ENCODE measurements around the gene CNOT4. TPM values are rescaled to one million over a fixed set of nuclear protein-coding genes. Genes with fewer than 3 reads are reported as not detected.

CNOT4 gene
- total RNA-seq, 2 experiments from 2014 or later: 22.1 to 23.3 TPM

DNA sequence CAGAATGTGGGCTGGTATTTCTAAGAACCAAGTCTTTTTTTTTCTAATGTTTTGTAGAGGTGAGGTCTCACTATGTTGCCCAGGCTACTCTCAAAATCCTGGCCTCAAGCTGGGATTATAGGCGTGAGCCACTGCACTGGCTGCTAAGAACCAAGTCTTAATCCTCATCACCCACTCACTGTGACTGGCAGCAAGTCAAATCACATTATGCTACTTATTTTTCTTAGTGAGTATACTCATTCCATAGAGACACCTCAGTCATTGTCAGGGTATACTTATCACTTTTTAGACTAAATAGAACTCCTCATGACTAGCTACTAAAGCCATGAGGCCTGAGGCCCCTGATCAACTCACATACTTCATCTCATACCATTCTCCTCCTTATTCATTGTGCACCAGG, 160.2 kb downstream of the CNOT4 start:
- no peak for ATAC-seq
- no peaks in the 10 kb centered on the region for H3K4me1 Mint-ChIP-seq (ENCODE audit: low read depth)
- ChIA-PET CTCF (no interaction called here), POLR2A (no interaction called here)
- no peak overlapping the region for H3K27ac Mint-ChIP-seq
- no peaks in the 10 kb centered on the region for H3K36me3 Mint-ChIP-seq (ENCODE audit: low read depth)
- peaks cover 8% of the 10 kb centered on the region for H3K27me3 Mint-ChIP-seq (ENCODE audit: low read depth)
- H3K4me3 Mint-ChIP-seq: no peak overlapping the region
- H3K9me3 Mint-ChIP-seq (ENCODE audit: insufficient read depth): no peaks in the 10 kb centered on the region
- no peak for DNase-seq

DNA sequence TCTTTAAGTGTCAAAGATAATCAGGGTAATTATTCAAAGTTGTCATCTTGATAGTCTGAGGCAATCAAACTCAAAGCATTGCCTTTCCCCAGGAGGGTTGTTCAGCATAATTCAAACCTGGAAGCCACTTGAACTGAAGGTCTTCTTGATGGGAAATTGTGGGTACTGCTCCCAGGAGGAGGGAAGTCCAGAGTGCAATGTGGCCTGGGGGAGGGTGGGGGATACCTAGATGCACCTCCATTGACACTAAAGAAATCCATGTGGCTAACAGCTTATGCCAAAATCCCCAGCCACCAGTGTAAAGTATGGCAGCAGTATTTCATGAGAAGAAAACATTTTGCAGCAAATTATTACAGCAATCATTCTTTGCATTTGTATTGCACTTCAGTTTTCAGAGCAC, 161.4 kb downstream of the CNOT4 start:
- ChIA-PET CTCF (no interaction called here), POLR2A (no interaction called here)
- DNase-seq (no peak), ATAC-seq (no peak)
- no peak overlapping the region for H3K4me3 Mint-ChIP-seq
- H3K36me3 Mint-ChIP-seq (ENCODE audit: low read depth): no peaks in the 10 kb centered on the region
- no peaks in the 10 kb centered on the region for H3K4me1 Mint-ChIP-seq (ENCODE audit: low read depth)
- H3K27ac Mint-ChIP-seq: no peak overlapping the region
- H3K9me3 Mint-ChIP-seq (ENCODE audit: insufficient read depth): no peaks in the 10 kb centered on the region
- H3K27me3 Mint-ChIP-seq (ENCODE audit: low read depth): peaks cover 4% of the 10 kb centered on the region

DNA sequence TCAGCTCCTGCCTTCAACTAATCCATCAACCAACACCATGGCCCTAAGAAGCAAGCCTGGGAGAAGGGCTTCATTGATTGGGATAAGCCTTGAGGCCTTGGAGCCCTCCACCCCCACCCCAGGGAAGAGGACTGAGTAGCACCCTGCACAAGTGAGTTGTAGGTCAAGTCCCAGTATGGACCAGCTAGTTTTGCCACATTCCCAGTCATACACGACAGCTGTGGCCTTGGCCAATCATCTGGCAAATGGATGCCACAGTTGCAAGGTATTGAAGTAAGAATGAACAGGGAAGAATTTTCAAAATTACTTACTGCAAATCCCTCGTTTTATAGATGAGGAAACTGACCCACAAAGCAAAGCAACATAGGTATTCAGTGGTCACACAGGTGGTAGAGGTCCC, 166.5 kb downstream of the CNOT4 start:
- no peak overlapping the region for H3K4me3 Mint-ChIP-seq
- peaks cover 4% of the 10 kb centered on the region for H3K27me3 Mint-ChIP-seq (ENCODE audit: low read depth)
- CTCF ChIA-PET: no interaction called here
- H3K27ac Mint-ChIP-seq: no peak overlapping the region
- H3K36me3 Mint-ChIP-seq (ENCODE audit: low read depth): no peaks in the 10 kb centered on the region
- H3K4me1 Mint-ChIP-seq (ENCODE audit: low read depth): no peaks in the 10 kb centered on the region
- no peak for DNase-seq
- H3K9me3 Mint-ChIP-seq (ENCODE audit: insufficient read depth): no peaks in the 10 kb centered on the region
- POLR2A ChIA-PET: no interaction called here
- no peak for ATAC-seq

DNA sequence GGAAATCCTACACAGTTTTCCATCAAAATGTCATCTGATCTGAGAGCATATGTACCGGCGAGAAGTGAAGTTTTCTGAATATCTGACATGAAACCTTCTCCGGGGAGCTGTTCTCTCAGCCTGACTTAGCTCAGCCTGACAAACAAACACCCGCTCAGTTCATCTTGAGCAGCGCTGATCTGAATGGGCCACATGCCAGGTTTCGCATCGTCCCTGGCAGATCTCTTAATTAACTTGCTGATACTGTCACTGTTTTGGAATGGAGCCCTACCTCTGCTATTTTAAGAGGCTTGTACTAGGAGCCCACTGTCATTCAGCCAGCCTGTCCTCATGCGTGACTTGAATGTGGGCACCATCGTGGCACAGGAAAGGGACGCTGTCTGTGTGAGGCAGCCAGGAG, 167.0 kb downstream of the CNOT4 start:
- ATAC-seq (no peak), DNase-seq (no peak)
- CTCF ChIA-PET: no interaction called here
- H3K27ac Mint-ChIP-seq: no peak overlapping the region
- POLR2A ChIA-PET: no interaction called here
- H3K36me3 Mint-ChIP-seq (ENCODE audit: low read depth): no peaks in the 10 kb centered on the region
- H3K27me3 Mint-ChIP-seq (ENCODE audit: low read depth): peaks cover 4% of the 10 kb centered on the region
- H3K4me3 Mint-ChIP-seq: no peak overlapping the region
- no peaks in the 10 kb centered on the region for H3K4me1 Mint-ChIP-seq (ENCODE audit: low read depth)
- no peaks in the 10 kb centered on the region for H3K9me3 Mint-ChIP-seq (ENCODE audit: insufficient read depth)

DNA sequence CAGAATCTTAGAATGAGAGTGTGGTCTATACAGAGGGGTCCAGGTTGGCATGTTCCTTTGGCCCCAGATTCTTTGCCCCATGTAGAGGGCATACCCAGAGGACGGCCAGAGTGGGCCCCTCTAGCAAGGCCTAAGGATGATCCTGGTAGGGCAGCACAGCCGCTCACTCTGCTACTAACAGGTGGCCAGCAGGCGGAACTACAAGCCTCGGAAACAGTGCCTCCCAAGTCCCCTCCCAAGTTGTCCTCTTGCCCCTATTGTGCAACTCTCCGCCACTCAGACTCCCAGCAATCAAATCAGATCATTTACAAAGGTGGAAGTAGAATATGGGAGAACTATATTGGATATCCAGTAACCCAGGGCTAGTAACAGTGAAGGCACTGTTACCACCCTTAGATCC, 168.9 kb downstream of the CNOT4 start:
- no peak for DNase-seq
- Mint-ChIP-seq H3K27ac (no peak overlapping the region), H3K36me3 (ENCODE audit: low read depth) (no peaks in the 10 kb centered on the region), H3K27me3 (ENCODE audit: low read depth) (peaks cover 4% of the 10 kb centered on the region), H3K4me3 (no peak overlapping the region), H3K9me3 (ENCODE audit: insufficient read depth) (no peaks in the 10 kb centered on the region), H3K4me1 (ENCODE audit: low read depth) (no peaks in the 10 kb centered on the region)
- ATAC-seq: no peak
- ChIA-PET CTCF (interaction anchor here (0.6 kb wide), 1 partner anchor 434 kb away, joined by 3 read pairs; no protein-coding TSS in a partner anchor), POLR2A (no interaction called here)

DNA sequence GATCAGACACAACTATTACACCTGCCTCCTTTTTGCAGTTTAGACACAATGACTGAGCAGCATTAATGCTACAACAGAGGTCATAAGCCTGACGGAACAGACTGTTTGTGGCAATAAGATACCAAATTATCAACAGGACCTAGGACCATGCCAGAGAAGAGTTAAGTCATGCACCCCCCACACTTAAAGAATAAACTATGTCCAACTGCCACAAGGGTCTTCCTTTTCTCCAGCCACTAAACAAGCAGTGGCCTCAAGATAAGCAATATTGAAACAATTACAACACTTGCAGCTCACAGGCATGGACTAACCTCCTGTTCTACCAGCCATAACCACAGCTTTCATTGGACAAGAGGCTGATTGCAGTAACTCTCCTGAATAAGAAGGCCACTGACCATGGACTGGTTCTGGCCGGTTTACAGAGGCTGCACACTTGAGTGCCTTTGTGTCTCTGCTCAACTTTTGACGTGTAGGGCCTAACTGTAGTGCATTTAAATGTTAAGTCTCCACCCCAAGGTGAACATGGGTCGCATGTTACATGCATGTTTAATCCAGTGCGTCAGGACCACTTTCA, 171.8 kb downstream of the CNOT4 start:
- Mint-ChIP-seq H3K4me1 (ENCODE audit: low read depth) (no peaks in the 10 kb centered on the region), H3K27me3 (ENCODE audit: low read depth) (no peaks in the 10 kb centered on the region), H3K27ac (no peak overlapping the region), H3K9me3 (ENCODE audit: insufficient read depth) (no peaks in the 10 kb centered on the region), H3K36me3 (ENCODE audit: low read depth) (no peaks in the 10 kb centered on the region), H3K4me3 (no peak overlapping the region)
- POLR2A ChIA-PET: no interaction called here
- CTCF ChIA-PET: no interaction called here
- DNase-seq (no peak), ATAC-seq (no peak)

DNA sequence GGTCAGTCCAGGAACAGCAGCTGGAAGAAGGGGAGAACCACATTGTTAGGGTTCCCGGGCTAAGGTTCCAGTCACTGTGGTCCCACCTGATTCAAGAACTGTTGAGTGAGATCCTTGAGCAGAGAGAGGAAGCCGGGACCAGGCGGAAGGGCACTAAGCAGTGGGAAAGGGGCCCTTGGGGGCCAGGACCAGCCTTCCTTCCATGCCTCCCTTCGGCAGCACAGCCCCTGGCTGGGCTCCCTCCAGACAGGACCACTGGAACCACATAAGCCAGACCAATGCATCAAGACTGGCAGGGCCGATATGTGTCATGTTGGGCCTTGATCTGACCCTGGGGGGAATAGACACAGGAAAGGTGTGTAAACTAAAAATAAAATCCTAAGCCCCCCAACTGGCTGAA, 172.4 kb downstream of the CNOT4 start:
- CTCF ChIA-PET: no interaction called here
- POLR2A ChIA-PET: no interaction called here
- no peak for ATAC-seq
- no peak overlapping the region for H3K27ac Mint-ChIP-seq
- H3K4me1 Mint-ChIP-seq (ENCODE audit: low read depth): no peaks in the 10 kb centered on the region
- H3K27me3 Mint-ChIP-seq (ENCODE audit: low read depth): no peaks in the 10 kb centered on the region
- H3K36me3 Mint-ChIP-seq (ENCODE audit: low read depth): no peaks in the 10 kb centered on the region
- DNase-seq: no peak
- H3K4me3 Mint-ChIP-seq: no peak overlapping the region
- H3K9me3 Mint-ChIP-seq (ENCODE audit: insufficient read depth): no peaks in the 10 kb centered on the region

DNA sequence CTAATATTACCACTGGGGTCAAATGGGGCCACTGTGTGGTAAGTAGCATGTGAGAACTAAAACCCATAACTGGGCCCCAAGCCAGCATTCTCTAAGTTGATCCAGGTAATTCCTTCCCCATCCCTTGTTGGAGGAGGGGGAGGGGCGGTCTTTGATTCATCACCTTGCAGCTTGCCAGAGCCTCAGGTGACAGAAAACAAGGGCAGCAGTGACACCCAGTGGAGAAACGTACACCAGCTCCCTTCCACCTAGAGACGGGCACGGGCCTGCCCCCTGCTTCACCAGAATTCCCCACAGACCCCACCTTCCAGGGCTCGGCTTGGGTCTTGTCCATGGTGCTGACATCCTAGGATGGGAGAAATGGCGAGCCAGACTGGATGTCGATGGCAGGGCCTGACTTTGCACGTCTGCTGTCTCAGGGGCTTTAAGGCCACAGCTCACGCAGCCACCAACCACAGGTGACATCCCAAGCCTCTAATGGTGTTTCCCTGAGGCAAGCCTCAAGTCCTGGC, 174.2 kb downstream of the CNOT4 start:
- no peaks in the 10 kb centered on the region for H3K27me3 Mint-ChIP-seq (ENCODE audit: low read depth)

DNA sequence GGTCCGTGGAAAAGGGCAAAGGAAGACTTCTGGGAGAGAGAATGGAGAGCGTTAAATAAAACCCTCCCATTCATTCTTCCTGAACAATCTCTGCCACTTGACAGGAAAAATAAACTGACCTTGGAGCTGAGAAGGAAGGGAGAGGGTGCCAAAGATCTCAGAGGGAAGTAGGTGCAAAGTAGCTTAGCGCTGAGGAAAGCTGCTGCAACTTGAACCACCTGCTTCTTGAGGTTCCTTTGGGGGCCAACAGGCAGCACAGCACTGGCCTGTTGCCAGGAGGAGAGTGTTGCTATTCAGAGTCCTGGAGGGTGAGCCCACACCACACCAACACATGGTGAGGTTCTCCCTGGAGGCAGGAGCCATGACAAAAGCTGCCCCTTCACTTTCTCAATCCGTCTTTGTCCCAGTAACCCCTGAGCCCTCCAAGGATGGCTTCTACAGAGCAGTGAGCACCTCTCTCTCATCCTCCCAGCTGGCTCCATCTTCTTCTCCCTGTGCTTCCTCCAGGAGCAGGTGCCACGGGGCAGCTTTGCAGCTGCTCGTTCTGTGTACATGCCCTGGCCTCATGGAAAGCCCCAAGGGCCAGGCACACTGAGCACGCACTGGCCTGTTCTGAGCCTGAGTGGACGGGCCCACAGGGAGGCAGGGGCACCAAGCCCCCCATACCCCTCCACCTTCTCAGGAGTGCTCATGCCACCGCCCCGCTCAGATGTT, 174.9 kb downstream of the CNOT4 start:
- ChIA-PET POLR2A (interaction anchor here (0.8 kb wide), 1 partner anchor 61 kb away, joined by 3 read pairs; no protein-coding TSS in a partner anchor), CTCF (interaction anchor here (0.7 to 2.2 kb wide), 4 partner anchors 8 to 60 kb away, joined by 3 to 43 read pairs (median 10); no protein-coding TSS in a partner anchor)

More for the DNA sequence above, 174.2 kb downstream of the CNOT4 start:
- CTCF ChIA-PET: interaction anchor here (0.7 to 2.2 kb wide), 4 partner anchors 9 to 61 kb away, joined by 3 to 43 read pairs (median 10); no protein-coding TSS in a partner anchor
- ATAC-seq (no peak), DNase-seq (peak; percentile 42)
- POLR2A ChIA-PET: interaction anchor here (0.8 kb wide), 1 partner anchor 61 kb away, joined by 3 read pairs; no protein-coding TSS in a partner anchor
- no peak overlapping the region for H3K27ac Mint-ChIP-seq
- no peaks in the 10 kb centered on the region for H3K9me3 Mint-ChIP-seq (ENCODE audit: insufficient read depth)
- no peaks in the 10 kb centered on the region for H3K36me3 Mint-ChIP-seq (ENCODE audit: low read depth)
- no peak overlapping the region for H3K4me3 Mint-ChIP-seq
- H3K4me1 Mint-ChIP-seq (ENCODE audit: low read depth): peaks cover 3% of the 10 kb centered on the region

DNA sequence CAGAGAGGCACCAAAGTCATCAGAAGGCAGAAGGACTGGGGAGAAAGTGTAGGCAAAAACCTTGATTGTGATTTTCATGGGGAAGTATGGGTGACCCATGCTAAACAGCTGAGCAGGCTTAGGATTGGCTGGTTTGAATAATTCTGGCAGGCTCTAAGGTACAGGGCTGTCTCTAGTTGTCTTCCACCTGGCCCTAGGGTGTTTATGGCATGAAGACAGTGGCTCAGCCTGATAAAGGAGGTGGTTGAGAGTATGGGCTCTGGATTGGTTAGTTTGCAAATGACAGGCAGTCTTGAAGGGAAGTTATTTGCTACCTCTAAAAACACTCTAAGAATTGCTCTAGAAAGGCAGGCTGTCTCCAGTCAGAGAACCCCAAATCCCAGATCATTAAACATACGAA, 176.0 kb downstream of the CNOT4 start:
- no peak overlapping the region for H3K27ac Mint-ChIP-seq
- H3K36me3 Mint-ChIP-seq (ENCODE audit: low read depth): no peaks in the 10 kb centered on the region
- DNase-seq (no peak), ATAC-seq (no peak)
- no peaks in the 10 kb centered on the region for H3K27me3 Mint-ChIP-seq (ENCODE audit: low read depth)
- ChIA-PET CTCF (no interaction called here), POLR2A (no interaction called here)
- H3K4me1 Mint-ChIP-seq (ENCODE audit: low read depth): peaks cover 3% of the 10 kb centered on the region
- no peak overlapping the region for H3K4me3 Mint-ChIP-seq
- no peaks in the 10 kb centered on the region for H3K9me3 Mint-ChIP-seq (ENCODE audit: insufficient read depth)

More for the DNA sequence above, 174.9 kb downstream of the CNOT4 start:
- Mint-ChIP-seq H3K27ac (no peak overlapping the region), H3K4me3 (no peak overlapping the region), H3K4me1 (ENCODE audit: low read depth) (peaks cover 3% of the 10 kb centered on the region), H3K36me3 (ENCODE audit: low read depth) (no peaks in the 10 kb centered on the region), H3K9me3 (ENCODE audit: insufficient read depth) (no peaks in the 10 kb centered on the region), H3K27me3 (ENCODE audit: low read depth) (no peaks in the 10 kb centered on the region)
- ATAC-seq (no peak), DNase-seq (no peak)

DNA sequence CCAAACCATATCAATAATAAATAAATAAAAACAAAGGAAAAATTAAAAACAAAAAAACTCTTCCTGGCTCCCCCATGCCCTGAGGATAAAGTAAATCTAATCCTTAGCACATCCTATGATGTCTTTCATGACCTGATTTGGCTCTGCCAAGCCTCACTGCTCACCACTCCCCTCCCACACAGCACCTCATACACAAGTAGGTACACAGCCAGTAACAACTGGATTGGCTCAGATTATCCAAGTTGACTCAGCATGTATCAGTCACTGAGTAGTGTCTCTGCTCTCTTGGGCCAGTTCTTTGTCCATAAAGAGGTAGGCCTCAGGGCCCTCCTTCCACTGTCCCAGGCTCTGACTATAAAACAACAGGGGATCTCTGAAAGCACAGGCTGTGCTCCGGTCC, 176.7 kb downstream of the CNOT4 start:
- no peak for DNase-seq
- Mint-ChIP-seq H3K27ac (no peak overlapping the region), H3K27me3 (ENCODE audit: low read depth) (no peaks in the 10 kb centered on the region), H3K36me3 (ENCODE audit: low read depth) (no peaks in the 10 kb centered on the region), H3K9me3 (ENCODE audit: insufficient read depth) (no peaks in the 10 kb centered on the region), H3K4me3 (no peak overlapping the region), H3K4me1 (ENCODE audit: low read depth) (peaks cover 3% of the 10 kb centered on the region)
- ChIA-PET POLR2A (no interaction called here), CTCF (no interaction called here)
- ATAC-seq: no peak

DNA sequence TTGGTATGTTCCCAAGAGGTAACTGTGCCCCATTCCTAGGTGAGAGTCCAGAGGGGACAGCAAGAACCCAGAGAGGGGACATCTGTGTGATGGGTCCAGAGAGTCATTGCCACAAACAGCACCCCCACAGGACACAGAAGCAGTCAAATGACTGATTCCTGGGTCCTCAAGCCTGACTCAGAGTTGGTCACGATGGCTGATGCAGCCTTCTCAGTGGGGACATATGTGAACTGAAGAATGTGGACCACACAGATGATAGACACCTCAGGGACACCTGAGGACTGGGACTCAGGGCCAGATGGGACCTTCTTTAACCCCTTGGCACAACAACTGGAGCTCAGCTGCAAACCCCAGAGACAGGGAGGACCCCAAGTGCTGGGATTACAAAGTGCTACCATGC, 179.8 kb downstream of the CNOT4 start:
- H3K27me3 Mint-ChIP-seq (ENCODE audit: low read depth): no peaks in the 10 kb centered on the region
- DNase-seq (no peak), ATAC-seq (no peak)
- H3K4me3 Mint-ChIP-seq: no peak overlapping the region
- no peaks in the 10 kb centered on the region for H3K9me3 Mint-ChIP-seq (ENCODE audit: insufficient read depth)
- peaks cover 3% of the 10 kb centered on the region for H3K4me1 Mint-ChIP-seq (ENCODE audit: low read depth)
- no peak overlapping the region for H3K27ac Mint-ChIP-seq
- CTCF ChIA-PET: no interaction called here
- no peaks in the 10 kb centered on the region for H3K36me3 Mint-ChIP-seq (ENCODE audit: low read depth)
- POLR2A ChIA-PET: no interaction called here
